ENCODE data around the gene STXBP6. TPM values are rescaled to one million over a fixed set of nuclear protein-coding genes. Genes with fewer than 3 reads are reported as not detected.

STXBP6 gene
- total RNA-seq, 1 experiment from 2014 or later: 32.2 TPM

GRCh38 chr14:25026476-25027137 lies 23.3 kb downstream of the STXBP6 start:
- Mint-ChIP-seq H3K9me3 (ENCODE audit: unreplicated experiment) (no peaks in the 10 kb centered on the region), H3K36me3 (ENCODE audit: insufficient read depth, unreplicated experiment) (peaks cover 4% of the 10 kb centered on the region), H3K27me3 (ENCODE audit: insufficient read depth, unreplicated experiment) (no peaks in the 10 kb centered on the region), H3K4me1 (ENCODE audit: low read depth, unreplicated experiment) (peaks cover 9% of the 10 kb centered on the region), H3K27ac (ENCODE audit: unreplicated experiment) (no peak overlapping the region), H3K4me3 (ENCODE audit: unreplicated experiment) (no peak overlapping the region)
- no peaks in the 10 kb centered on the region for H3K36me3 ChIP-seq (ENCODE audit: control insufficient read depth, insufficient read depth, low read length)
- no peak for DNase-seq
- no peaks in the 10 kb centered on the region; the same call in 1 of the 2 replicates for H3K9me3 ChIP-seq
- no peaks in the 10 kb centered on the region for H3K27me3 ChIP-seq (replicated peaks; ENCODE audit: control insufficient read depth, insufficient read depth, low read length)
- intact Hi-C loops (cut with micrococcal nuclease; ENCODE audit: unreplicated experiment): no loop called here
- TF ChIP-seq CTCF (IDR thresholded peaks at IDR 0.05; ENCODE audit: insufficient read depth in 1 of 2, low read depth in 1 of 2, low read length in 1 of 2, severe bottlenecking in 1 of 2, unreplicated experiment in 1 of 2): no peak
- ChIA-PET POLR2A (no interaction called here), CTCF (no interaction called here)
- H3K4me3 ChIP-seq (ENCODE audit: low read depth, low read length): no peak overlapping the region
- peaks cover 12% of the 10 kb centered on the region for H3K4me1 ChIP-seq
- no TSS peak for BruUV-seq (replicated peaks)

GRCh38 chr14:25019892-25020291 lies 30.1 kb downstream of the STXBP6 start:
- no peaks in the 10 kb centered on the region for H3K36me3 ChIP-seq (ENCODE audit: control insufficient read depth, insufficient read depth, low read length)
- intact Hi-C loops (cut with micrococcal nuclease; ENCODE audit: unreplicated experiment): no loop called here
- TF ChIP-seq CTCF (IDR thresholded peaks at IDR 0.05; ENCODE audit: insufficient read depth in 1 of 2, low read depth in 1 of 2, low read length in 1 of 2, severe bottlenecking in 1 of 2, unreplicated experiment in 1 of 2): no peak
- H3K27me3 ChIP-seq (replicated peaks; ENCODE audit: control insufficient read depth, insufficient read depth, low read length): no peaks in the 10 kb centered on the region
- H3K27me3 Mint-ChIP-seq (ENCODE audit: insufficient read depth, unreplicated experiment): no peaks in the 10 kb centered on the region
- ChIA-PET POLR2A (no interaction called here), CTCF (interaction anchor here (0.7 kb wide), 2 partner anchors 23 to 404 kb away, joined by 3 to 6 read pairs; no protein-coding TSS in a partner anchor)
- BruUV-seq (replicated peaks): no TSS peak
- DNase-seq: no peak
- peaks cover 19% of the 10 kb centered on the region for H3K4me1 Mint-ChIP-seq (ENCODE audit: low read depth, unreplicated experiment)
- H3K27ac Mint-ChIP-seq (ENCODE audit: unreplicated experiment): no peak overlapping the region
- H3K9me3 ChIP-seq: no peaks in the 10 kb centered on the region
- H3K4me3 ChIP-seq (ENCODE audit: low read depth, low read length): no peak overlapping the region
- H3K4me3 Mint-ChIP-seq (ENCODE audit: unreplicated experiment): no peak overlapping the region
- no peaks in the 10 kb centered on the region for H3K9me3 Mint-ChIP-seq (ENCODE audit: unreplicated experiment)
- H3K36me3 Mint-ChIP-seq (ENCODE audit: insufficient read depth, unreplicated experiment): no peaks in the 10 kb centered on the region
- peaks cover 20% of the 10 kb centered on the region for H3K4me1 ChIP-seq

- no peak for DNase-seq
- Histone ChIP-seq H3K4me1 (peaks cover 29% of the 10 kb centered on the region), H3K4me3 (ENCODE audit: low read depth, low read length) (no peak overlapping the region), H3K36me3 (ENCODE audit: control insufficient read depth, insufficient read depth, low read length) (no peaks in the 10 kb centered on the region), H3K27me3 (replicated peaks; ENCODE audit: control insufficient read depth, insufficient read depth, low read length) (no peaks in the 10 kb centered on the region), H3K9me3 (no peaks in the 10 kb centered on the region)
- no peak for TF ChIP-seq CTCF (IDR thresholded peaks at IDR 0.05; ENCODE audit: insufficient read depth in 1 of 2, low read depth in 1 of 2, low read length in 1 of 2, severe bottlenecking in 1 of 2, unreplicated experiment in 1 of 2)
- Mint-ChIP-seq H3K4me3 (ENCODE audit: unreplicated experiment) (no peak overlapping the region), H3K27me3 (ENCODE audit: insufficient read depth, unreplicated experiment) (no peaks in the 10 kb centered on the region), H3K27ac (ENCODE audit: unreplicated experiment) (no peak overlapping the region), H3K9me3 (ENCODE audit: unreplicated experiment) (no peaks in the 10 kb centered on the region), H3K36me3 (ENCODE audit: insufficient read depth, unreplicated experiment) (no peaks in the 10 kb centered on the region), H3K4me1 (ENCODE audit: low read depth, unreplicated experiment) (peaks cover 26% of the 10 kb centered on the region)
- intact Hi-C loops (cut with micrococcal nuclease; ENCODE audit: unreplicated experiment): no loop called here
- no TSS peak for BruUV-seq (replicated peaks)
- POLR2A ChIA-PET: no interaction called here
- CTCF ChIA-PET: no interaction called here
Measured at GRCh38 chr14:25017562-25017961, 32.4 kb downstream of the STXBP6 start.

Data from Caco-2 (cell line).